ENCODE results near the gene HLA-DPA1.

DNA sequence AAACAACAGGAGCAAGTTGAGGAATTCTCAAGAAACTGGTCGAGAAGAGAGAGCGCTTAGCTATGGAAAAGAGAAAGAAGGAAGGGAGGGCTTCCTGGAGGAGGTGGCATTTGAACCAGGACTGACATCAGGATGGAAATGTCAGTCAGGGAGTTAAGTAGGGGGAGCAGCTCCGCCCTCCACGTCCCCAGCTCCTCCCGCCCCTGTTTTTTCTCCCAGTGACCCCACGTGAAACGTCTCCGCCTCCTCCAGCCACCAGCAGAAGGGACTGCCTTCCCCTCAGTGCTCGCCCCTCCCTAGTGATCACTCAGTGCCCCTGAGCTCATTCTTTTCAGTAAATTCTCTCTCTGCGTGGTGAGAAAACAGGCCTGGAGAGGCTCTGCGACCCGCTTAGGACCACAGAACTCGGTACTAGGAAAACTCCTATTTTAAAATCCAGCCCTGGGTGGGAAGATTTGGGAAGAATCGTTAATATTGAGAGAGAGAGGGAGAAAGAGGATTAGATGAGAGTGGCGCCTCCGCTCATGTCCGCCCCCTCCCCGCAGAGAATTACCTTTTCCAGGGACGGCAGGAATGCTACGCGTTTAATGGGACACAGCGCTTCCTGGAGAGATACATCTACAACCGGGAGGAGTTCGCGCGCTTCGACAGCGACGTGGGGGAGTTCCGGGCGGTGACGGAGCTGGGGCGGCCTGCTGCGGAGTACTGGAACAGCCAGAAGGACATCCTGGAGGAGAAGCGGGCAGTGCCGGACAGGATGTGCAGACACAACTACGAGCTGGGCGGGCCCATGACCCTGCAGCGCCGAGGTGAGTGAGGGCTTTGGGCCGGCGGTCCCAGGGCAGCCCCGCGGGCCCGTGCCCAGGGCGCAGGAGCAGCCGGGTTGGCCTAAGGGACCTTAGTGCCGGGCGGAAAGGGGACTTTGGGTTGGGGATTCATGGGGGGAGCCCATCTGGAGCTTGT is 7.0 kb upstream of the HLA-DPA1 start:
- TF ChIP-seq, protein P1, sequence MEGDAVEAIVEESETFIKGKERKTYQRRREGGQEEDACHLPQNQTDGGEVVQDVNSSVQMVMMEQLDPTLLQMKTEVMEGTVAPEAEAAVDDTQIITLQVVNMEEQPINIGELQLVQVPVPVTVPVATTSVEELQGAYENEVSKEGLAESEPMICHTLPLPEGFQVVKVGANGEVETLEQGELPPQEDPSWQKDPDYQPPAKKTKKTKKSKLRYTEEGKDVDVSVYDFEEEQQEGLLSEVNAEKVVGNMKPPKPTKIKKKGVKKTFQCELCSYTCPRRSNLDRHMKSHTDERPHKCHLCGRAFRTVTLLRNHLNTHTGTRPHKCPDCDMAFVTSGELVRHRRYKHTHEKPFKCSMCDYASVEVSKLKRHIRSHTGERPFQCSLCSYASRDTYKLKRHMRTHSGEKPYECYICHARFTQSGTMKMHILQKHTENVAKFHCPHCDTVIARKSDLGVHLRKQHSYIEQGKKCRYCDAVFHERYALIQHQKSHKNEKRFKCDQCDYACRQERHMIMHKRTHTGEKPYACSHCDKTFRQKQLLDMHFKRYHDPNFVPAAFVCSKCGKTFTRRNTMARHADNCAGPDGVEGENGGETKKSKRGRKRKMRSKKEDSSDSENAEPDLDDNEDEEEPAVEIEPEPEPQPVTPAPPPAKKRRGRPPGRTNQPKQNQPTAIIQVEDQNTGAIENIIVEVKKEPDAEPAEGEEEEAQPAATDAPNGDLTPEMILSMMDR (IDR thresholded peaks at IDR 0.05), result no peak
- peak in 1 of 2 donors; percentile 25 for TF ChIP-seq POLR2A (IDR thresholded peaks at IDR 0.05)
